ENCODE results near the gene SRGAP2.
"Not testable (repeated sequence)": the region's sequence is repeated elsewhere in the genome, so short reads cannot be mapped to it uniquely, and the experiment has no call there.

Gene SRGAP2

DNA sequence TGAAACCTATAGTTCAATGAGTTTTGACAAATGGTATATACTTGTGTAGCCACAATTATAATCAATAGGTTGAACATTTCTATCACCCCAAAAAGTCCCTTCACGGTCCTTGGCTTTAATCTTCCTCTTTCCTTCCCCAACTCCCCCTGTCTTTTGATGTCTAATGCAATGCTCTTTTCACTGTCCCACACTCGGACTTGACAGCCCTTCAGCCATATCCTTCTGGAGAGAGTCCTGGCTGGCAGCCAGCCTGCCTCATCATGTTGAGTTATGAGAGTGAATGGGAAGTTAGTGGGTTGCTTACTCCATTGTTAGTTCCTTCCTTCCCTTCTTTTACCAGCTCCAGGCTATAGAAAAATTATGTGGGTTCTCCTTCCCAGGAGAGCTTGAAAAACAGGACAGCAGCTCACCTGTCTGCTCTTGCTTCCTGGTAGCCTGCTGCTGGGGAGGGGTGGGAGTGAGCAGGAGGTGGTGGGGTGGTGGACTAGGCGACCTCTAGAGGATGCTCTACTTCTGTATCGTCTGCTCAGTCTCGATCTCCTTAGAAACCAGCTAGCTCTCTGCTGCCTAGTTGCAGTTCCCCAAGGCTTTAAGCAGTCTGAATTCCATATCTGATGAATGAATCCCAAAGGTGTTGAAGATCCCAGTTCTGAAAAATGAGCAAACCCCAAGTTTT lies 29.8 kb downstream of the SRGAP2 start:
- in situ Hi-C loops (cut with MboI; ENCODE audit: low pct_unique_long_range_greater_than_20kb, low sequenced_read_pairs, unreplicated experiment); DNase-seq (ENCODE audit: low spot score): not testable (repeated sequence)

DNA sequence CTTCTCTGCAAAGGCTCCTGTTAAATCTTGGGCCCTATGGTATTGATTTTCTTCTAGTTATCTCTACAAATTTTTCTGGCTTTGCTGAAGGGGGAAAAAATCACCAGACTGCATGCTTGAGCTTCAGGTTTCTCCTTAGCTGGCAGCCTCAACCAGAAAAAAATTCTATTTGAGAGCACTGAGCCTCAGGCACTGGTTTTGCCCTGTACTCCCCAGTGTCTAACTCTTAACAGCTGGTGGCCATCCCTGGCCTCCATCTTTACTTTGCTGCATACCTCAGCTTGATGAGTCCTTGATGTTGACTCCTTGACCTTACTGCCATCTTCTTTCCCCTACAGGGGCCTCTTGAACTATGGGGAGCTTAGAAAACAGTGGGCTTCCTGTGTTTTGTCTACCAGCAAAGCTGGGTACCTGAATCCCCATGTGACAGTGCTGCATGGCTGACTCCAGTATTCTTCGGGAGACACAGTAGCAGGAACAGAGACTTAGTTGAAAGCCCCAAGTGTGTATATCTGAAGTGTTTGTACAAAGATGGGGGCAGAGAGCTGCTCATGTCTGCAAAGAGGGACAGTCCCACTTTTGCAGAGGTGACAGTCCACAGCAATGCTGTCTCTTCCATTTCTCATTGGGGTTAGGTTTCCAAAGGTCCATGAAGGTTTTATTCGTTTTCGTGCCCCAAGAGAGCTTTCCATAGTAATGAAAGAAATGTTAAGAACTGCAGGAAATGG lies 31.0 kb downstream of the SRGAP2 start:
- in situ Hi-C loops (cut with MboI; ENCODE audit: low pct_unique_long_range_greater_than_20kb, low sequenced_read_pairs, unreplicated experiment); DNase-seq (ENCODE audit: low spot score): not testable (repeated sequence)

- in situ Hi-C loops (cut with MboI; ENCODE audit: low pct_unique_long_range_greater_than_20kb, low sequenced_read_pairs, unreplicated experiment); DNase-seq (ENCODE audit: low spot score): not testable (repeated sequence)
These were observed 31.8 kb downstream of the SRGAP2 start for GRCh38 chr1:206235190-206235589.

DNA sequence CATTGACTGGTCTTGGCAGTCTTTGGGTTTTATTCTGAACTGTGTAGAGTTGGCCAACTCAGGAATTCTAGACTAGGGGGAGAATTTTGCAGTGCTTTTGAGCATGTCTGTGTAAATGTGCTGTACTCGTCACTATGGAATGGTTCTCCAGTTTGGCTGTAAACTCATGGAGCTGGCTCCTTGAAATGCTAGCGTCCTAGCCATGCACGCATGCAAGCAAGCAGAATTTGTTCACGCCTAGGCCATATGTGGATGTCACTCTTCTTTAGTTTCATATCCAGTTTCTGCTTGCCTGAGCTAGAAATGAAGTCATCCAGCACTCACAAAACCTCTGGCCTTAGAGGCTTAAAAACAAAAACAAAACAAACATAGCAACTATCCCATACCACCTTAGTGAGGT lies 36.9 kb downstream of the SRGAP2 start:
- DNase-seq (ENCODE audit: low spot score); in situ Hi-C loops (cut with MboI; ENCODE audit: low pct_unique_long_range_greater_than_20kb, low sequenced_read_pairs, unreplicated experiment): not testable (repeated sequence)

- DNase-seq (ENCODE audit: low spot score); in situ Hi-C loops (cut with MboI; ENCODE audit: low pct_unique_long_range_greater_than_20kb, low sequenced_read_pairs, unreplicated experiment): not testable (repeated sequence)
These were observed 40.0 kb downstream of the SRGAP2 start for GRCh38 chr1:206243335-206243734.

- DNase-seq (ENCODE audit: low spot score); in situ Hi-C loops (cut with MboI; ENCODE audit: low pct_unique_long_range_greater_than_20kb, low sequenced_read_pairs, unreplicated experiment): not testable (repeated sequence)
These were observed 42.1 kb downstream of the SRGAP2 start for GRCh38 chr1:206245479-206245878.

- in situ Hi-C loops (cut with MboI; ENCODE audit: low pct_unique_long_range_greater_than_20kb, low sequenced_read_pairs, unreplicated experiment); DNase-seq (ENCODE audit: low spot score): not testable (repeated sequence)
These were observed 43.0 kb downstream of the SRGAP2 start for GRCh38 chr1:206246129-206246886.

DNA sequence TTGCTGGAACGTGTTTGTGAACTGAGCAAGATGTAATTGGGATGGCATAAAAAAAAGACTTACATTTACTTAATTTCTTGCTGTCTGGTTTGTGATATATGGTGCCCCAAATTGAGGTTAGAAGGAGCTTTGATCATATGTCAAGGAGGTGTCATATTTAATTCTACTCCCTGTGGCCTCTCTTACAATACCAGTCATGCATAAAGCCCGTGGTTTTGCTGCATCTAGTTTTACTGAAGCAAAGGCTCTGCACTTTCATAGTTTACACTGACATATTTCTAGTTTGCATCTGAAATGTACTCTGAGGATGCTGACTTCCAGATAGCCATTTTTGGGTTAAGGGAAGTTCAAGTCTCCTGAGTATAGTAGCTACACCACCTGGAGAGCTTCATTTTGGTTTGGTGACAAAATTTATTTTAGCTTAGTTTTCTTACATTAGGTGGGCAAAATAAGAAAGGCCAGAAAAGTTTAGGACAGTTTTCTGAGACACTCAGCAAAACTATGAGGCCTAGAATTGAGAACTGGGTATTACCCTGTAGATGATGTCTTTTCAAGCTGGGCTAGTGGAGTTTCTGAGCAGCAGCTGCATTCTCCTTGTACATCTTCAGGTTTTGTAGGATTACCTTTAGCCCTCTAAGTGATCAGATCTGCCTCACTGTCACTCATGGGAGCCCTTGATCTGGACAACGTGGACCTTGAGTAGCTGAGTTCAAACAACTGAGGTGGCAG lies 47.8 kb downstream of the SRGAP2 start:
- in situ Hi-C loops (cut with MboI; ENCODE audit: low pct_unique_long_range_greater_than_20kb, low sequenced_read_pairs, unreplicated experiment); DNase-seq (ENCODE audit: low spot score): not testable (repeated sequence)

DNA sequence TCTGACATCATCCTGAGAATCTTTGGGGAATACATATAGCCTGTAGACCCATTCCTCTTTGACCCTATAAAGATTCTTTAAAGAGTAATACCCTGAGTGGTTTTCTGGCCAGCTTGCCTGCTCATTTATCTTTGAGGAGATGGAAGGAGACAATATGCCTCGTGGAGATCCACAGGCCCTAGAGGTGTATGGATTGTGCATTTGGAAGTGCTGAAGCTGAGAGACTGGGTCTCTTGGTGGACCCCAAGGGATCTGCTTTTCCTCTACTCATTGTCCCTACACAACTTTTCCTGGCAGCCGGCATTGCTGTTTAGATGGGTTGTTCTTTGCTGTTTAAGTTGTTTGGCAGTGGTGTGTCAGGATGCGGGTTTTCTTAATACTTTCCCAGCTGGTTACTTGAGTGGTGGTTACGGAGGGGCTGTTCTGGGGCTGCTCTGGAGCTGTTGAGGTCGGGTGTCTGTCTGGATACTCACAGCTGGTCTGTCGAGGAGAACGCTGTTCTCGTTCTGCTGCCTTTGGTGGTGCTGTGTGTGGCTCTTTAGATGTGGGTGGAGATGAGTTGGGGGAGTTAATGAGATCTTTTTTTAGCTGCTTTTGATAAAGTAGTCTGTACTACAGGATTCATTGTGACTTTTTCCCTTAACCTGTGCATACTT lies 49.5 kb downstream of the SRGAP2 start:
- in situ Hi-C loops (cut with MboI; ENCODE audit: low pct_unique_long_range_greater_than_20kb, low sequenced_read_pairs, unreplicated experiment); DNase-seq (ENCODE audit: low spot score): not testable (repeated sequence)

Measured in GM13977 (cell line).